Fibroblast of skin of abdomen (primary cell): ENCODE measurements around the gene MRPL16.

ENCODE experiments used
- DNase-seq: peaks from one replicate; pipeline ENCODE4 v3.0.0-alpha.2; 2013

The MRPL16 gene

GRCh38 chr11:59770319-59770718 lies 40.3 kb downstream of the MRPL16 start:
- no peak for DNase-seq

GRCh38 chr11:59769828-59770227 lies 40.8 kb downstream of the MRPL16 start:
- DNase-seq: no peak

DNA sequence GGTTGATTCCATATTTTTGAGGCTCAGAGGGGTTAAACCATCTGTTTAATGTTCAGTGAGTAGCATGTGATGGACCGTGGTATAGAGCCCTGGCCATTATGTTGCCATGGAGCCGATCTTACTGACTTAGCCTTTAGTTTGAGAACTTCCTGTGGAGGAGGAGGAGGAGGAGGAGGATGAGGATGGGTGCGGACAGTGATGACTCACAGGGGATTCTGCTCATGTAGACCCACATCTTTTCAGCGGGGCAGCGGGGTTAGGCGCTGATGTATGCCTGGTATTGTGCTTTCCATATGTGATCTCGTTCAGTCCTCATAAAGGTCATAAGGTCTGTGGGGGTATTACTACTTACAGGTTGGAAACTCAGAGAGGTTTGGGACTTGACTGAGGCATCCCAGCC lies 41.5 kb downstream of the MRPL16 start:
- DNase-seq: no peak

- no peak for DNase-seq
Observed at GRCh38 chr11:59767225-59767611, 43.4 kb downstream of the MRPL16 start.

- DNase-seq: no peak
Observed at GRCh38 chr11:59766542-59767224, 43.9 kb downstream of the MRPL16 start.

DNA sequence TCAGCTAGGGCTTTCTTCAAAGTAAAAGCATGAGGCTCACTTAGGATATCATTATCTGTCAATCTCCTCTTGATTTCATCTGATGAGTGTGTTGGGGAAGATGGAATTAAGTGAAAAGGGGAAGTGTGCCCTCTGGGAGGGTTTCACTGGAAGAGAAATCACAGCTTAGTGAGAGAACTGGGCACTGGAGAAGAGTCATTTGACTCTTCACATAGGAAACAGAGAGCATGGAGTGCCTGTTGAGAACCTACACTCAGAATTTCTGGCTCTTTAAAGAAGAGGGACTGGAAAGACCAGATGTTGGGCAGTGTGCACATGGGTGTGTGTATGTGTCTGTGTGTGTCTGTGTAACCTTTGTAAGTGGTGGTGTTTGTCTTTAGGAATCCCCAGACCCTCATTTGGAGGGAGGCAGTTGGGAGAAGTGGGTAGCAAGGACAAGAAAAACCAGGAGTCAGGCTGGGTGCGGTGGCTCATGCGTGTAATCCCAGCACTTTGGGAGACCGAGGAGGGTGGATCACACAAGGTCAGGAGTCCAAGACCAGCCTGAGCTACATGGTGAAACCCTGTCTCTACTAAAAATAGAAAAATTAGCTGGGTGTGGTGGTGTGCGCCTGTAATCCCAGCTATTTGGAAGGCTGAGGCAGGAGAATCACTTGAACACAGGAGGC lies 45.4 kb downstream of the MRPL16 start:
- no peak for DNase-seq

DNA sequence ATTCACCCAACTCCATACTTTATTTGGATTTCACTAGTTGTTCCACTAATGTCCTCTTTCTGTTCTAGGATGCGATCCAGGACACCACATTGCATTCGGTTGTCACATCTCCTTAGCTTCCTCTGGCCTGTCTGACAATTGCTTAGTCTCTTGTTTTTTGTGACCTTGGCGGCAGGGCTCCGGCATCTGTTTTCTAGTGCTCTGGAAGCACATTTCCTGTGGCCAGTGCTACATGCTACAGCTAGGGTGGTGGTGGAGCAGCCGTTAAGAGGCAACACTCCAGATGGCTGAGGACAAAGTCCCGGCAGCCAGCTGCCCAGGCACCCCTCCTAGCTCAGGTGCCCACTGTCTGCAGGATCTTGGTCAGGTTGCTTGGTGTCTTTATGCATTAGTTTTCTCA lies 48.6 kb downstream of the MRPL16 start:
- DNase-seq: no peak

- no peak for DNase-seq
Observed at GRCh38 chr11:59760771-59761170, 49.8 kb downstream of the MRPL16 start.

GRCh38 chr11:59759900-59760299 lies 50.7 kb downstream of the MRPL16 start:
- DNase-seq: no peak

DNA sequence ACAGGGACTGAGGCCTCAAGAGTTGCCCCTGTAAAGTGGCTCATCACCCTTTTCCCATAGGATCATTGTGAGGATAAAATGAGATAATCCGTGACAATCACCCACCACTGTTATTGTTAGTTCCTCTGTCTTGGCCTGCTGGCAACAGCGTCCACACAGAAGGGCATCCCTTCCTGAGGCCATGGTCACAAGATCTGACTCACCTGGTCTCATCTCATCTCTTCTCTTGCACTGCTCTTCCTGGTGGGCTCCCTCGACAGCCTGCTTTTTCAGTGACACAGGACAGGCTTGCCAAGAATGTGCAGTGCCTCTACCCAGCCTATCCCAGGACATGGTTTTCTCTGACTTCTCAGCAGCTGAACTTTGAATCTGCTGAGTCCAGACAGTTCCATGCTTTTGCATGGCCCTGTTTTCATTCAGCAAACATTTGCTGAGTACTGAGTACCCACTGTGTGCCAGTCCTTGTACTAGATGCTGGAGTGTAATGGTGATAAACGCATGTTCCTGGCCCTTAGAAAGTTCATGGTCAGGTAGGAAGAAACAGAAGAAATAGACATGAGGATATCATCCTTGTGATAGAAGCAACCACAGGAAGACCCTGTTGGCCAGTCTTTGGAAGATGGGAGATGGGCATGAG lies 52.1 kb downstream of the MRPL16 start:
- no peak for DNase-seq

DNA sequence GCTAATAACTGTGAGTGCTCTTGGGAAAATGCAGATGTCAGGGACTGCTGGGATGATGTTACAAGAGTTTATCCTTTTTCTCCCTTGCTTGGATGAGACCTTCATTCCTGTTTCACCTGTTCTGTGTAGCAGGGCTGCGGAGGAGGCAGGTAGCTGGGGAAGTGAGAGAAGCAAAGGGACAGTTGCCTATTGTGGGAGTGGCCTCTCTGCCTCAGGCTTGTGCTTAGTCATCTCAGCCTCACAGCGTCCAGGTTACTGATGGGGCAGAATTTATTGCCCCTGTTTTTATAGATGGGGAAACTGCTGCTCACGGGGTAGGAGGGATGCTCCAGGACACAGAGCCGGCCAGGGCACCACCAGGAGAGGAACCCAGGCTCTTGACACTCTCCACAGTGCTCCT lies 53.7 kb downstream of the MRPL16 start:
- DNase-seq: no peak

GRCh38 chr11:59756558-59756840 lies 54.1 kb downstream of the MRPL16 start:
- DNase-seq: no peak
